H4 (cell line): Measurements from ENCODE around the gene NUAK1. TPM values are rescaled to one million over a fixed set of nuclear protein-coding genes. Genes with fewer than 3 reads are reported as not detected.

ENCODE experiments used
- DNase-seq: peaks from one replicate; pipeline ENCODE4 v3.0.0-alpha.2; 2015; ENCODE audit warnings: low spot score
- total RNA-seq: library from RNA; depleted of rRNA; stranded (reverse); fragments of >200 nt; shearing (Covaris generic); gene quantifications from 2 replicates; pipeline ENCODE4 v1.2.3, GENCODE V29; 2014

The NUAK1 gene
- total RNA-seq, 1 experiment from 2014 or later, result 9.4 TPM

DNA sequence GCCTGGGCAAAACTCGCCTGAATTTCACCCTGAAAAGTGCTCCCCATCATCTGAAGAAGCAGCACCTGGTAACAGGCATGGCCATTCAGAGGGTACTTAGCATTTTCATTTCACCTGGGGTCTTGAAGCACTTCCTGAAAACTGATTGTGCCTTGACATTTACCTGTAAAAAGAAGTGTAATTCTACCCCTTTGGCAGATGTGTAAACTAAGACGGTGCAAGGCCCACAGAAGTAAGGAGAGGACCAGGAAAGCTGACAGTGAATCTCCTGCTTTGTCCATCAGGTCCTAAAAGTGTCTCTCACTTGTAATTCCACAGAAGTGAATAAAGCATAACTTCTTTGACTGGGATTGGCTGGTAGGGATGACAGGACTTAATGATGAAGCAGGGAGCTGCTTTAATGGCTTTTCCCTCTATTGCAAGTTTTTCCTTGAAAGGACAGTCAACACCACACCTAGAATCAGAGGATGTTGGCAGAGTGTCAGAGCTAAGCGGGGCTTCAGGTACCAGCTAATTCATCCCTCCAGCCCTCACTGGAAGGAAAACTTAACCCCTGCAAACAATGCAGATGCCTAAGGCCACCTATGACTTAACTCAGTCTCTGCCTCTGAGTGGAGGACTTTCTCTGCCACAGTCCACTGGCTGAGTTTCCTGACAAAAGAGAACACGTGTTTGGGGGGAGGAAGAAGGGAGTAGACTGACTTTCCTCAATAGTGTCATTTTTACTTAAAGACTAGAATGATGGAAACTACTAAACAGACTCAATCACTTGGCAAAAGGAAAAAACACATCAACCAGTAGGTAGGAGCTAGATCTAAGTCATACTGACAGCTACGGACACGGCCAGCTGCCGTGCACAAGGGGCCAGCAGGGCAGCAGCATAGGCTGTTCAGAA is 74.7 kb downstream of the NUAK1 start:
- no peak for DNase-seq

DNA sequence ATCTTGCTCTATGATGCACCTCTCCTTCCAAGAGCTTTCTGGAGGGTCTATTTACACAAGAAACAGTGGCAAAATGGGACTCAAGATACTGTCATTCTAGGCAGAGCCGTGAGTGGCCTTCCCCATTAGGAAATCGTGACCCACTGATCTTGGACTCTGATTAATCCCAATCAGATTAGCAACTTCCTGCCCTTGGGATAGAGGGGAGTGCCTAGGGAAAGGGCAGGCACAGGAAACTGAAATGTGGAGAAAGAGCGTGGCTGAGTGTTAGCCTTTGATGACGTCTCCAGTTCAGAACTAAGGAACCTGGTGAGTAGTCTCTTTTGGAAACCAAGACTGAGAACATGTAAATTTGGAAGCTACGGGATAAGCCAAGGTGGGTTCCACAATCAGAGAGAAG is 76.1 kb downstream of the NUAK1 start:
- DNase-seq, result no peak

DNA sequence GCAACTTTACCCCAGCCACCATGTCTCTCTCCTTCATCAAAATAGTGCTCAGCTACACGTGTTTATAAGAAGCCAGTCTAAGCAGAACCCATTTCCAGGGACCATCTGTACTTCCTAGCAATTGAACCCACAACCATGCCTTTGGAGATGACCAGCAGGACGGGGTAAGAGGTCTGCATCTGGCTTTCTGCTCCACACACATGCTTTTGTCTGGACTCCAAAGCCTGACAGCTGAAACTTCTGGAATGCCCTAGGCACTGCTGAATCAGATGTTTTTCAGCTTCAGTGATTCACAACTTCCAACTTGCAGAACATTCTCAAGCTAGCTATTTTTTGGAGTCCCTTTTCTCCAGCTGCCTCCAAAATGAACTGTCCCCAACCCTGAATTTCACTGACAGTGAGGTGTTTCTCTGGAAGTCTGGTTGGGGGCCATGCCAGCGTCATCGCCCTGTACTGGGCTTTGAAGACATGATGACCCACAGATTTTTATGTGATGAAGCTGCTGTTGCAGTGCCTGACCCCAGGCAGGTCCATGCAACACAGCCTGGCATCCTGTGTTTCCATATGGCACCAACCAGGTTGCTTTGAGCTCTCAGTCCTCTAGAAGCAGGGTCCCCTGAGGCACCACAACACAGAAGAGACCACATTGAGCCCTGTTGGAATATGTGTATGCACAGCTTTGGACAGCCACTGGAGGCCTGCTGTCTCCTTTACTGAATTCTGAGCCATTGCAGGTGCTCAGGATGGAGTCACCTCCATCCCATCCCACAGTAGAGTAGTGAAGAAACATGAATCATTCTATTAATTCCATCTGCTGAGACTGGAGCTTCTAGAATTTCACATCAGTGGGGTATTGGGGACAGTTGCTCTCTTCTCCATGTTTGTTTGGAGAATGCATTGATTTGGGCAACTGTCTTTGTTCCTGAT is 80.2 kb downstream of the NUAK1 start:
- no peak for DNase-seq

DNA sequence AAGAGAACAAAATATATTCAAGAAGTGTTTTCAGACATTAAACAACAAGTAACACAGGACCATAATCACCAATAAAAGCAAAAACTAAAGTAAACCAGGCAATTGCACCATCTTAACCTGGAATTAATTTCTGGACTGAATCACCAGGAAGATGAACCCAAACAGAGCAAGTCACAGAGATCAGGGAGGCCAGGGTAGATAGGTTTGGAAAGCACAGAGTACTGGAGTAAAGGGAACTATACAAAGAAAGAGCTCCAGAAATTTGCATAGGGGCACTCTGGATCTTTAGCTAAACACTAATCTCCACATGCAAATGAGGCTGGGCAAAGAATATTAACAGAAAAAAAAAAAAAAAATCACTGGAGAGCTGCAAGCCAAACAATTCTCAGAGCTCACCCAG is 84.7 kb downstream of the NUAK1 start:
- DNase-seq, result no peak

DNA sequence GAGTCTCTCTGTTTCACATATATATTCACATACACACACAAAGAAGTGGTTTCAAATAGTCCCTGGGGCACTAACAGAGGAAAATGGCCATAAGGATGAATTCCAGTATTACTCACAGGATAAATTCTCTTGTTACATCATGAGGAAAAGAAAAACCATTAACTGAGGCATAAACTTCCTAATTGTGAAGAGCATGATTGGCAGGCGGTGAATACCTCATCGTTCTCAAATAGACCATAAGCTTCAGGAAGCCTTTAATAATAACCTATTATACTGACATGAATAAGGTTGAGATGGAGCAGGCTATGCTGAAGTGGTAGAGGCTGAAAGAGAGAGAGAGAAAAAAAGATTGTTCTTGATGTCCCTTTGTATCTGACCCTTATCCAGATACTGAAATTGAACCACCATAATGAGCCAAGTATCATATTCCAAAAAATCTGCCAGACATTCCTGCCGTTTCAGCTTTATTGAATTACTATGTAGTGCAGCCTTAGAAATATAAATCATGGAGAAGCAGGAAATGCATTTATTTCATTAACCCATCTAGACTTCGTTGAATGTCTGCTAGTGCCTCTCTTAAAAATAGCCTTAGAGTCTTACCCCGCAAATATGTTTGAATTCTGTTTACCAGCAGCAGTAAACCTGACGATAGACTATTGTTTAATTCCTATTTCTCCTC is 86.8 kb downstream of the NUAK1 start:
- no peak for DNase-seq

DNA sequence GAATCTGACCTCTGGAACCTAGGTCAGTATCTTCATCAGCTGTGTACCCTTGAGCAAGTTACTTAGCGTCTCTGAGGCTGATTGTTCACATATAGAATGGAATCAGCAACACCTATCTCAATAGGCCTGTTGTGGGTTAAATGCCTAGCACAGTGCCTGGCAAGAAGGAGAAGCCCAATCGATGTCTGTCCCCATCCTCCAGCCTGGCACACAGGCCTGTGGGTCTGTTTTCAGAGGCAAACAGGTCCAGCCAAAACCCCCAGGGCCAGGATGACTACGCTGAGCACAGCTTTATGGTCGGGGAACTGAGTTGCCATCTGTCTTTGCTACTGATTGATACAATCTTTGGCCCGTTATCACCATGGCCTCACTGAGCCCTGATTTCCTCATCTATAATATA is 89.2 kb downstream of the NUAK1 start:
- DNase-seq, result no peak

DNA sequence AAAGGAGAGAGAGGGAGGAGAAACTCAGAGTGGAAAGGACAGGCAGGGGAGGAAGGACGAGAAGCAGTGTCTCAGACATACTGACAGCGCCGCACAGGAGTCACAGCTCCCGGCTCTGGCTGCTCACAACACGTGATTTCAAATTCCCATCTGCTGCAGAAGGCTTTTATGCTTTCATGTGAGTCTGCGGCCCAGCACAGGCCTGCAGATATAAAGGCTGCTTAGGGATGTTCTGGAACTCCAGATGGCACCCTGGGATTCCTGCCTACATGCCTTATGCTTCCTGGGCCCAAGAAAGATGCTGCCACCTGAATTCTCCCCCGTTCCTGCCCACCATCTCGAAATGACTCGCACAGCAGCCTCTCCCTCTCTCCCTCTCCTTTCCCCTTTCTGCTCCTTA is 89.6 kb downstream of the NUAK1 start:
- DNase-seq, result no peak

DNA sequence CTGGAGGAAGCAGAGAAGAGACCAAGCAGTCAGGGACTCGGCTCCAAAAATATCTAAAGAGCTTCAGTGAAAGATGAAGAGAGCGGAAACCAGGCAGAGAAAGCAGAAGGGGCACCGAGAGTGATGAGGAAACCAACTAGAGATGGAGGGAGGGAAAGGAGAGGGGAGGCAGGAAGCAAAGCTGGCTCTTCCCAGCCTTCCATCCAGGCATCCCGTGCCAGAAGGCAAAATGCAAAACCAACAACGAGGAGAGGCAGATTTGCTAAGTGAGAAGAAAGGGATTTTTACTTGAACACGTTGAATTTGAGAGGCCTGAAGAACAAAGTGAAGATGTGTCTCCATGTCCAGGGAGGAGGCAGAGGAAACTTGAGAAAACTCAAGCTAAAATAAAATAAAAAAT is 90.1 kb downstream of the NUAK1 start:
- DNase-seq, result no peak

DNA sequence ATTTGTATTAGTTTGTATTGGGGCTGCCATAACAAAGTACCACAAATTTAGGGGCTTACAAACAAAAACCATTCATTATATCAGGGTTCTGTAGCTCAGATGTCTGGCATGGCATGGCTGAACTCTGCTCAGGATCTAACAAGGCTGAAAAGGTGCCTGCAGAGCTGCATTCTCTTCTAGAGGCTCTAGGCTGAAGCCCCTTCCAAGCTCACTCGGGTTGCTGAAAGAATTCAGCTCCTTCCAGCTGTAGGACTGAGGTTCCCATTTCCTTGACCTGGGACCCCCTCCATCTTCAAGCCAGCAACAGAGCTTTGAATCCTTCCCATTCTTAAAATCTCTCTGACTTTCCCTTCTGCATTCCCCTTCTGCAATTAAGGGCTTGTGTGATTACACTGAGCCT is 90.7 kb downstream of the NUAK1 start:
- DNase-seq, result no peak

DNA sequence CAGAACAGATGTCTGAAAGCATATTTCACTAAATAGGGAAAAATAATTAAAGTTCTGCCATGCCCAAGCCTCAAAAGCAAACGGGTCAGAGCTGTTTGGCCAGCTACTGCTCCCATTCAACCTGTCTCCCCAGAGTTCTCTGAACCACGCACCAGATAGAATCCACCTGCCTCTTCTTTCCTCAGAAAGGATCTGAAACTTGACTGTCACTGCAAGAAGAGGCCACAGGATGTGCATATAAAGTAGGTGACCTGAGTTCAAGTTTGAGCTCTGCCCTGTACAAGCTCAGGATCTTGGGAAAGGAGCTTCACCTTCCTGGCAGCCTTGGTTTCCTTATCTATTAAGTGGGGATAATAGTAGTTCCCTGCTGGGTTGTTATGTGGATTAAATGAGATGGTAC is 91.8 kb downstream of the NUAK1 start:
- no peak for DNase-seq

DNA sequence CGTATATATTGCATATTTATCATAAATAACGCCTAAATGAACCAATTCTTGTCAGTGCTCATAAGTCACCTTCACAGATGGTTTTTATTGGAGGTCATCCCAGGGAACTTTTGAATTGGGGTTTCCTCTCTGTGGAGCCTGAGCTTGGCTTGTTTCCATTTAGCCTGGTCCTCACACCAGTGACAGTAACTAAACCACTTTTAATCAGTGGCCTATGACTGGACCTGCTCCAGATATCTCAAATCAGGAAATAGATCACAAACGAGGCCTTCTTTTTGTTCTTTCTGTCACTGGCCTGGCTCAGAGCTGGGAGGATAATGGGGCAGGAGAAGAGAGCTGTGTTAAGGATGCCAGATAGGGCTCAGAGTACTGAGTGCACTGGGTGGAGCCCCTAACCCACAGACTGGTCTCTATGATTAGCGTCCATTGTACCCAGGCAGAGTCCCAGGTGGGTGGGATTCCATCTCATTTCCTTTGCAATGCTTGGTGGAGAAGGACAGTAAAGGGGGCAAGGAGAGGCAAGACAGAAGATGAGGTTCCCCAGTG is 92.4 kb downstream of the NUAK1 start:
- DNase-seq, result no peak

DNA sequence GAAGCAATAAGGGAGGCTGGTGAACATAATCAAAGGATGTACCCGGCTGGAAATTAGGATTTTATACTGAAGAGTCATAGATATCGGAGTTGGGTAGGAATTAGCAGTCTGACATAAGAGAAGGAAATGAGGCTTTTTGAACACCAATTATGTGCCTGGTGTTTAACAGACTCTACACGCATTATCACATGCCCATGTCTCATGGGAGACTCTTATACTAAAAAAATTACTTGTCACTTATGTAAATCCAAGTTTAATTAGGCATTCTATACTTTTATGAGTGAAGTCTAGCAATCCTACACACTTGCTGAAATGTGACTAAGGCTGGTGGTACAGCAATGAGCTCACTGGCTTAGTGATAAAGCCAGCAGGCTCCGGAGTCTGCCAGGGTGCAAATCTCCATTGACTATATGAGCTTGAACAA is 93.5 kb downstream of the NUAK1 start:
- no peak for DNase-seq

DNA sequence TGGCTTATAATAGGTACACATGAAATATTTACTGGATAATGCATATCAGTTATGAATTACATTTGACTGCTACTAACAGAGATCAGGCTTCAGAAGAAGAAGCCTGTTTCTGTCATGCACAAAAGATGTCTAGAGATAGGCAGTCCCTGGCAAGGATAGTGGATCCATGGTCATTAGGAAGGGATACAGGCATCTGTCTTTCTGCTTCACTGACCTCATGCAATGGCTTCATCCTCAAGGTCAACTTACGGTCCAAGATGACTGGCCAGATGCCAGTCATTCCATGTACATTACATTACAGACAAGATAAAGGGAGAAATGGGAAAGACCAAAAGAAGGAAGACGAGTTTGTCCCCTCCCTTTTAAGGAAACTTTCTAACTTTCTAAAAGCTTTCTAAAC is 94.0 kb downstream of the NUAK1 start:
- no peak for DNase-seq

DNA sequence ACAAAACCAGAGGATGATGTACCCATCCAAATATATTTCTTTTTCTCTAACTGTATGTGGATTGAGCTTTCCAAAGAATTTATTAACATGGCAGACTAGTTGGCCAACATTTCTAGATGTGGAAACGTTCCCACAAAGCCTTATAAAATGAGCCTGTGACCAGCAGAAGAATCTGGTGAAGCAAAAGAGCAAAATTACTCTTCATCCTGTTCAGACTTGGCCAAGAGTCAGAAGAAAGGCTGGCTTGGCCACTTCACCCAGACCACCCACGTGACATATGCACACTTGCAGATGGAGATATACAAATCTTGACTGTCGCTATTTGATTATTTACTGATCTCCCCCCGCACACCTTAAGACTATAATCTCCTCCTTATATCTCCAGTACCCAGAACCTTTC is 96.7 kb downstream of the NUAK1 start:
- no peak for DNase-seq

DNA sequence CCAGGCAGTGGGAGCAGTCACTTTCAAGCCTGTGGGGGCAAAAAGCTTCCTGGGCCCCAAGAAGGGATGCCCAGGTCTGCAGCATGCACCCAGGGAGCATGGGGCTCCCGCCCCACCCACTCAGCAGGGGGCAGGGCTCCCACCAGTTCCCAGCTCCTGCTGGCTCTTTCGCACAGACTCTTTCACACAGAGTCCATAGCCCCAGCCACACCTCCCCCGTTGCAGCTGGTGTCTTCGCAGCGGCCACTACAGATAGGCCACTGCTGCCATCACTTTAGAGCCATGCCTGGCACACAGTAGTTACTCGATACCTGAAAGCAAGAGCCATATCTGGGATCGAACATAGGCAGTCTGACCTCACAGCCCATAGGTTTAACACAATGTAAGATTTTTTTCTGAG is 98.2 kb downstream of the NUAK1 start:
- DNase-seq, result no peak

DNA sequence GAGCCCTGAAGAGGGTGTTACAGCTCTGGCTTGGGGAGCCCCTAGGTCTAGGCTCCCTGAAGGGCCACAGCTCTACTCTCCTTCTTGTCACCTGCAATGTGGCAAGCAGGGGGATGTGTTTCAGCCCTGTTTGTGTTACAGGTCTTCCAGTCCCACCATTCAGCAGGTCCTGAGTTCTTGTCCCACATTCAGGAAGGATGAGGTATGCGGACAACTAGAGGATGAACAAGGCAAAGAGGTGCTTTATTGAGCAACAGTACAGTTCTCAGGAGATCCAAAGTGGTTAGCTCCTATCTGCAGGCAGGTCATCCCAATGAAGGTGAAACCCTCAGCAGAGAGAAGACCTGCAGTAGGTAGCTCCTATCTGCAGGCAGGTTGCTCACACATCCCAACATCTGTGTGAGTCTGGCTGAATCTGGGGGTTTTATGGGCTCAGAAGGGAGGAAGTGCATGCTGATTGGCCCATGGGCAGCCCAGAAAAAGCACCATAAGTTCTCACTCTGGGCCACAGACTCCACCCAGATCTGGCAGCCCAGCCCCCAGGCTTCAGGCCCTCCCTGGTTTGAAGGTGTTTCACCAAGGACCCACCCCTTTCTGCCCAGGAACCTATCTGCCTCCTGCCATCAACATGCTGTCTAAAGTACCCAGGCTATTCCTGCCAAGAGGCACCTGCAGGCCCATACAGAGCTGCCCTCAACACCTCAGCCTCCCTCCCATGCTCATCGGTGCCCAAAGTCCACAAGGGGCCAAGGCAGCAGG is 98.9 kb downstream of the NUAK1 start:
- DNase-seq, result no peak

DNA sequence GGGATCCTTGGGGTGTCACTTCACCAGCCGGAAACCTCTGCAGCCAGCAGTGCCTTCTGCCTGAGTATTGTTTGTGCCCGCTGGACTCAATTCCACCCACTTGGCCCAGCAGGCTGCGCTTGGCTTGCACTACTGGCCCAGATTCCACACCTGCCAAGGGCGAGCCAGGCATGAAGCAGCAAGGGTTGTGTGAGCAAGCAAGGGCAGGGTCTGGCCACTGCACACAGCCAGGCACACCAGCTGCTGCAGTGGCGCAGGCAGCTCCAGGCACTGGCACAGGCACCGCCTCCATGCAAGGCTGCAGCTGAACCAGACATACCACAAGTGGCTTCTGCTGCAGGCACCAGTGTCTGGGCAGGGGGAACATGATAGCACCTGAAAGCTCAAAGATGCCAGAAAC is 99.5 kb downstream of the NUAK1 start:
- no peak for DNase-seq

DNA sequence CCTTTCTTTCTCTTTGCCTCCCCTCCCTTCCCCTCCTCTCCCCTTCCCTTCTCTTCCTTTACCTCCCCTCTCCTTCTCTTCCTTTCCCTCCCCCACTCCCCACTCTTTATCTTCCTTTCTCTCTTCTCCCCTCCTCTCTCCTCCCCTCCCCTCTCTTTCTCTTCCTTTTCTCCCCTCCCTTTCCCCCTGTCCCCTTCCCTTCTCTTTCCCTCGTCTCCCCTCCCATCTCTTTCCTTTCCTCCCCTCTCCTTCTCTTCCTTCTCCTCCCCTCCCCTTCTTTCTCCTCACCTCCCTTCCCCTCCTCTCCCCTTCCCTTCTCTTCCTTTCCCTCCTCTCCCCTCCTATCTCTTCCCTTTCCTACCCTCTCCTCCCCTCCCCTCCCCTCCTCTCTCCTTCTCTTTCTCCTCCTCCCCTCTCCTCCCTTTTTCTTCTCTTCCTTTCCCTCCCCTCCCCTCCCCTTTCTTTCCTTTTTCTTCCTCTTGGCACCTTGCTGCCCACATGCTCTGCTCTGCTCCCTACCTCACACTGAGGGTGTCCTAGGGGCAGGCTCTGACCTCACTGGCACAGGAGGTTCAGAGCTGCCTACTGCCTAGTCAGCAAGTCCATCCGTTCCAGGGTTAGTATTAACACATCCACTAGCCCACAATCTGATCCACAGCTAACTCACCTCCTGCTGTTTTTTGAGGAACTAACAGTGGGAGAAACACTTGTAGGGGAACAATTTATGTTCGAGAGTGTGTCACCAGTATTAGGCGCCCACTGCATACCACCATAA is 101.0 kb downstream of the NUAK1 start:
- no peak for DNase-seq

DNA sequence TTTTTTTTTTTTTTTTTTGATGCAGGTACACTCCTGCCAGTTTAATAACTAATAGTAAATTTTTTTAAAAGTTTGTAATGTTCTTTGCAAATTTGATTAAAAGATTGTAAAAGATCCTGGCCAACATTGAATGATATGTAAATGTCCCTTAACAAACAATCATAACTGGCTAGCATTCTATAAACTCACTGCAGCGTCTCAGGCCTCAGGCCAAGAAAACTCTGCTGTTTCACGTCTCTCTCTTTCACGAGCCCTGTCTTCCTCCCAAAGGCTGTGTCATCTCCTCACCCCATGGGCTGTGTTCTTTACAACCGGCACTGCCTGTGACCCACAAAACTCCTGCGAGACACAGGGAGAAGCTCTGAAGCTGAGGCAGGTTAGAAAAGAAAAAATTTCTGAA is 103.3 kb downstream of the NUAK1 start:
- DNase-seq, result no peak

DNA sequence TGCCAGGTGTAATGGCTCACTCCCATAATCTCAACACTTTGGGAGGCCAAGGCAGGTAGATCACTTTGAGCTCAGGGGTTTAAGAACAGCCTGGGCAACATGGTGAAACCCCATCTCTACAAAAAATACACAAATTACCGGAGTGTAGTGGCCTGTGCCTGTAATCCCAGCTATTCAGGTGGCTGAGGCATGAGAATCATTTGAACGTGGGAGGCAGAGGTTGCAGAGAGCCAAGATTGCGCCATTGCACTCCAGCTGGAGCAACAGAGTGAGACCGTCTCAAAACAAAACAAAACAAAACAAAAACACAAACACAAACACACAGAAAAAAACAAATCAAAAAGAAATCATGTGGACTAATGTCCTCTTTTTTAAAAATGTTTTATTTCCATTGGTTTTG is 104.4 kb downstream of the NUAK1 start:
- no peak for DNase-seq
